WERI-Rb-1 (cell line): ENCODE measurements around the gene IL21.
"Not testable (repeated sequence)": the region's sequence is repeated elsewhere in the genome, so short reads cannot be mapped to it uniquely, and the experiment has no call there.

ENCODE experiments used
- DNase-seq: peaks from one replicate; pipeline ENCODE4 v3.0.0-alpha.2; 2020
- H3K27ac ChIP-seq: fragments of 250-450 bp; sonication (Bioruptor Pico); 2 replicates; pipeline ENCODE4 v1.5.1; 2020; ENCODE audit warnings: mild to moderate bottlenecking, moderate library complexity
- H3K27me3 ChIP-seq: fragments of 250-450 bp; sonication (Bioruptor Pico); 2 replicates; pipeline ENCODE4 v1.5.1; 2021; ENCODE audit warnings: mild to moderate bottlenecking, low read depth, moderate library complexity; ENCODE audit not compliant: insufficient read depth, severe bottlenecking
- H3K36me3 ChIP-seq: fragments of 250-450 bp; sonication (Bioruptor Pico); 2 replicates; pipeline ENCODE4 v1.5.1; 2020; ENCODE audit warnings: mild to moderate bottlenecking, moderate library complexity
- H3K4me3 ChIP-seq: 2 replicates; pipeline ENCODE4 v1.5.1; 2011; ENCODE audit warnings: low read depth, mild to moderate bottlenecking, control low read depth, low read length
- H3K9me3 ChIP-seq: fragments of 250-450 bp; sonication (Bioruptor Pico); 2 replicates; pipeline ENCODE4 v1.5.1; 2021; ENCODE audit warnings: mild to moderate bottlenecking, moderate library complexity; ENCODE audit not compliant: severe bottlenecking
- TF ChIP-seq, protein P1 (sequence below): IDR thresholded peaks from 2 replicates; pipeline ENCODE4 v1.5.1; 2011; ENCODE audit warnings: low read depth, mild to moderate bottlenecking, control low read depth, inconsistent platforms, low read length

The IL21 gene

DNA sequence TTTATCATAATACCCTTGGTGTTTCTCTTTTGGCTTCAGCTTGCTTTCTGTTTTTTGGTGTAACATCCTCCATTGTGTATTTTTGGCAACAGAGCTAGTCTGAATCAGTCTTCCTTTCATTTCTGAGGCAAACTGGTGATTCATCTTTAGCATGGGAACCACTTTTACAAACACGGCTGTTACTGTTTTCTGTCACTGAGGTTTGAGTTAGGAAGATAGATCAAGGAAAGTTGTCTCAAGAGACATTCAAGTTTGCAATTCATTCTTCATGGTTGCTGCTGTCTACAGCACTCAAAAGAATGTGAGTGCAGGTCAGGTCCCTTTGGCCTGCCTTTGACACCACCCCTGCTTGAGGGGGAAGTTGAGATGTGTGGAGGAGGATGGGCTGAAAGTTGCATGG, 36.3 kb downstream of the IL21 start:
- H3K4me3 ChIP-seq: no peak overlapping the region
- no peaks in the 10 kb centered on the region for H3K36me3 ChIP-seq
- no peaks in the 10 kb centered on the region for H3K9me3 ChIP-seq
- no peaks in the 10 kb centered on the region for H3K27me3 ChIP-seq
- TF ChIP-seq, protein P1, sequence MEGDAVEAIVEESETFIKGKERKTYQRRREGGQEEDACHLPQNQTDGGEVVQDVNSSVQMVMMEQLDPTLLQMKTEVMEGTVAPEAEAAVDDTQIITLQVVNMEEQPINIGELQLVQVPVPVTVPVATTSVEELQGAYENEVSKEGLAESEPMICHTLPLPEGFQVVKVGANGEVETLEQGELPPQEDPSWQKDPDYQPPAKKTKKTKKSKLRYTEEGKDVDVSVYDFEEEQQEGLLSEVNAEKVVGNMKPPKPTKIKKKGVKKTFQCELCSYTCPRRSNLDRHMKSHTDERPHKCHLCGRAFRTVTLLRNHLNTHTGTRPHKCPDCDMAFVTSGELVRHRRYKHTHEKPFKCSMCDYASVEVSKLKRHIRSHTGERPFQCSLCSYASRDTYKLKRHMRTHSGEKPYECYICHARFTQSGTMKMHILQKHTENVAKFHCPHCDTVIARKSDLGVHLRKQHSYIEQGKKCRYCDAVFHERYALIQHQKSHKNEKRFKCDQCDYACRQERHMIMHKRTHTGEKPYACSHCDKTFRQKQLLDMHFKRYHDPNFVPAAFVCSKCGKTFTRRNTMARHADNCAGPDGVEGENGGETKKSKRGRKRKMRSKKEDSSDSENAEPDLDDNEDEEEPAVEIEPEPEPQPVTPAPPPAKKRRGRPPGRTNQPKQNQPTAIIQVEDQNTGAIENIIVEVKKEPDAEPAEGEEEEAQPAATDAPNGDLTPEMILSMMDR: no peak
- DNase-seq: no peak
- H3K27ac ChIP-seq: no peak overlapping the region

DNA sequence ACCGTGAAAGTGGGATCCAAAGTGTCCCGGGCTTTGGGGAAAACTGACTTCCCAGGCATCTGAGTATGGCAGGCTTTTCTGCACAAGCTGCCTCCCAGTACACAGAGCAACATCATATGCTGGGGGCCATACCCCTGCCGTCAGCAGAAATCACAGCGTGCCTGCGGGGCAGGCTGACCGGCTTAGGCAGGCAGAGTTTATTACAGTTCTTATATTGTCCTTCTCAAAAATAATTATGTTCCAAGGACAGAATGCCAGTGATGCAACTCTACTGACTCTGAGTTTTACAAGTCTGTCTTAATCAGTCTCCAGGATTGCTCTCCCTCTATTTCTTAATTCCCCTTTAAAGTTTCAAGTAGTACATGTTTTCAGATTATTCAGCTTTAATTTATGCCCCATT, 37.0 kb downstream of the IL21 start:
- no peaks in the 10 kb centered on the region for H3K27me3 ChIP-seq
- no peaks in the 10 kb centered on the region for H3K36me3 ChIP-seq
- no peak overlapping the region for H3K4me3 ChIP-seq
- no peak for DNase-seq
- no peak overlapping the region for H3K27ac ChIP-seq
- TF ChIP-seq, protein P1: no peak
- H3K9me3 ChIP-seq: no peaks in the 10 kb centered on the region

DNA sequence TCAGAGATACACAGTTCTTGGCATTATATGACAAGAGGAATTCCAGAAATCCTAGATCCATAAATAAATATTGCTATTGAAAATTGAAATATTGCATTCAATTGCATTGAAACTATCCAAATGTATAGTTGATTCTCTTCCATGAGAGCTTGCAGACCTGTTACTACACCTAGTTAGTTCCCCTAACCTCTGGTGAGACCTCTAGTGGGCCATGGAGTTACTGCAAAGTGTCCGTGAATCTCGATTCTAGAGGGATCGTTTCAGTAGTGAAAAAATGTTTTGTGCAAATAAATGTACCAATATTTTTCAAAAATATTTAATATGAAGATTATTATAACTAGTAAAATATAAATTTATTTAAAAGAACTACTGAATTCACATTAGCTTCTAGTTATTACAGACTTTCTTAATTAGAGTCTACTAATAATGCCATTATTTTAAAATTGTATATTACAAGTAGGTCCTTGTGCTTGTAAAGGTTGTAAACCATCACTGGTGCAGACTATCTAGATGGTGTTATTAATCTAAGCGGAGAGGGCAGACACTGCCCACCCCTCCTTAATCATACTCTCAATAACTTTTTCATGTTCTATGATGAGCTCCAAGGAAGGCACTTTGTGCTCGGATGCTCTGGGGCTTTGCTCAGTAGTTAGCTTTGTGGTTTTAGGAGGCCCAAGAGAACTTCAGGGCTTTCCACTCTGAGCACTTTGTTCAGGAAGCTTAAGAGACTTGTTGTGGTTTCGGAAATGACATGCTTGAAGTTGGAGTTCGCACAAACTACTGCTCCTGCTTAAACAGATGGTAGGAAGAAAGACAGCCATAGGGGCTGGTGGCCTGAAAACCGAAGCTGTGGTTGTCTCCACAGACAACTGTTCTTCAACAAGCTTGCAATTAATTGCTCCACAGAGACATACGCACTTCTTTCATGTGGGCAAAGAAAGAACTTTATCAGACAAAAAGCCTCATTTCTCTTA, 42.8 kb downstream of the IL21 start:
- DNase-seq: peak; percentile 73
- H3K4me3 ChIP-seq: no peak overlapping the region
- H3K27me3 ChIP-seq: no peaks in the 10 kb centered on the region
- H3K27ac ChIP-seq: no peak overlapping the region
- TF ChIP-seq, protein P1: peak; percentile 63
- H3K36me3 ChIP-seq: no peaks in the 10 kb centered on the region
- no peaks in the 10 kb centered on the region for H3K9me3 ChIP-seq

DNA sequence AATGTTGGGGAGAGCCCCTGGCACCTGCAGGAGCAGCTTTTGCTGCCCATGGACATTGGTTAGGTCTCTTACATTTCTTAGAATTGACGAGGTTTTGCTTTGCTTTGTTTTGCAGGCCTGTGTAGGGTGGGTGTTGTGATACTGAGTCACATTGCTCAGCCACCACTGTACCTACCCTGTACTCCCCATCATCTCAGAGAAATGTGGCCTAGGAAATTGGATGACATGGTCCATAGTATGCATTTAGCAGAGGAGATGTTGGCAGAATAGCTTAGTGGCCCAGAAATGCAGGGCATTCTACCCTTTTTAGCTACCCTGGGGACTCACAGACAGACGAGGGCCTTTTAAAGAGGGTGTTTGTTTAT, 43.7 kb downstream of the IL21 start:
- Histone ChIP-seq H3K9me3 (no peaks in the 10 kb centered on the region), H3K36me3 (no peaks in the 10 kb centered on the region), H3K27ac (no peak overlapping the region), H3K27me3 (no peaks in the 10 kb centered on the region), H3K4me3 (no peak overlapping the region)
- no peak for DNase-seq
- TF ChIP-seq, protein P1: no peak

DNA sequence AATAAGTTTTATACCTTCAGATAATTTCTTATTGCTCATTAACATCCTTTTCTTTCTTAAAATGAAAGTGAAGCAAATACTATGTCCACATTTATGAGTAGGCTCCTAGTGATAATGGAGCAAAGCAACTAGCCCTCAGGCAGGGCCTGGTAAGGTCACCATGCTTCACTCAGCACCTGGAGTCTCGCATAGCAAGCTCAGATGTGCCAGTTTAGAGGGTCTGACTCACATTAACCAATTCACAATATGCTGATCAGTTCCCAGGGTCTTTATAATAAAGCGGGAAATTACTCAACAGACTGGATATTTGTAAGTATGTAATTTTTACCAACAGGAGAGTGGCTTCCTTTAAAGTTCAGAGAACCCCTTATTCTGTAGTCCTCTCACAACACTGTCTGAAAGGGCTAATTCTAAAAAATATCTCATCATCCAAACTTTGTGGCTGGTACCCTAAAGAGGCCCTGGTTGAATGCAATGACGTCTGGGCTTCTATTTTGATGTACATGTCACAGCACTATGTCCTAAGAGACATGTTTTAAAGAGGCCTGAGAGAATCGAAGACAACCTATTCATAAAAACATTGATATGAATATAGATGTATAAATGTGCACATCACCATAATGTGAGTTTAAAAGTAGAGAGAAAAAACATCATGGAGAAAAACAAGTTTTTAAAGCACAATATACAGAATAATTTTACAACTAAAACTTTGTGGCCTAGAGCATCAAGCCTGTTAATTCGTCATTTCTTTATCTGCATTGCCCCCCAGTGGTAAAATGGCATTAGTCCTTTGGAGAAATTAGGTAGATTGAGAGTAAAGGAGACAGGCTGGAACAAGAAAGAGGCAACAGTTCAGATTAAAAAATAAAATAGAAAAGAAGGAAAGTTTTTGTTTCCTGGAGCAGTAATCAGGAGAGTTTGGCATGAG, 44.3 kb downstream of the IL21 start:
- Histone ChIP-seq H3K27ac (no peak overlapping the region), H3K9me3 (no peaks in the 10 kb centered on the region), H3K4me3 (no peak overlapping the region), H3K27me3 (no peaks in the 10 kb centered on the region), H3K36me3 (no peaks in the 10 kb centered on the region)
- TF ChIP-seq, protein P1: peak; percentile 36
- DNase-seq: no peak

DNA sequence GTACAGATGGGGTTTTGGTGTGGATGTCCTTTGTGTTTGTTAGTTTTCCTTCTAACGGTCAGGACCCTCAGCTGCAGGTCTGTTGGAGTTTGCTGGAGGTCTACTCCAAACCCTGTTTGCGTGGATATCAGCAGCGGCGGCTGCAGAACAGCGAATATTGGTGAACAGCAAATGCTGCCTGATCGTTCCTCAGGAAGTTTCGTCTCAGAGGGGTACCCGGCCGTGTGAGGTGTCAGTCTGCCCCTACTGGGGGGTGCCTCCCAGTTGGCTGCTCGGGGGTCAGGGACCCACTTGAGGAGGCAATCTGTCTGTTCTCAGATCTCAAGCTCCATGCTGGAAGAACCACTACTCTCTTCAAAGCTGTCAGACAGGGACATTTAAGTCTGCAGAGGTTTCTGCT, 46.5 kb downstream of the IL21 start:
- not testable (repeated sequence) for H3K36me3 ChIP-seq, H3K27ac ChIP-seq, DNase-seq, H3K9me3 ChIP-seq, H3K4me3 ChIP-seq, H3K27me3 ChIP-seq
